NCI-H146 treated with DMSO at 0.1 percent for 48 hours (cell line): ENCODE measurements around the gene FAM168A.

Experiments used
- DNase-seq: peaks from one replicate; lab custom pipeline; 2025; ENCODE audit not compliant: unreplicated experiment; lab: John Stamatoyannopoulos, UW

The FAM168A gene

GRCh38 chr11:73521621-73522020 lies 76.3 kb downstream of the FAM168A start:
- DNase-seq: peak; percentile 40

GRCh38 chr11:73520353-73521061 lies 77.4 kb downstream of the FAM168A start:
- peak; percentile 15 for DNase-seq

- DNase-seq: no peak
Measured at GRCh38 chr11:73519266-73519665, 78.6 kb downstream of the FAM168A start.

- DNase-seq: no peak
Measured at GRCh38 chr11:73518195-73518594, 79.7 kb downstream of the FAM168A start.

GRCh38 chr11:73516080-73516479 lies 81.8 kb downstream of the FAM168A start:
- no peak for DNase-seq

GRCh38 chr11:73513707-73514106 lies 84.2 kb downstream of the FAM168A start:
- DNase-seq: no peak

GRCh38 chr11:73510877-73511276 lies 87.0 kb downstream of the FAM168A start:
- no peak for DNase-seq

GRCh38 chr11:73510106-73510505 lies 87.8 kb downstream of the FAM168A start:
- no peak for DNase-seq

GRCh38 chr11:73509188-73509587 lies 88.7 kb downstream of the FAM168A start:
- no peak for DNase-seq

GRCh38 chr11:73508243-73509176 lies 89.4 kb downstream of the FAM168A start:
- DNase-seq: no peak

GRCh38 chr11:73507086-73507485 lies 90.8 kb downstream of the FAM168A start:
- DNase-seq: no peak

- no peak for DNase-seq
Measured at GRCh38 chr11:73506038-73506437, 91.9 kb downstream of the FAM168A start.

- no peak for DNase-seq
Measured at GRCh38 chr11:73498343-73498742, 99.6 kb downstream of the FAM168A start.

- no peak for DNase-seq
Measured at GRCh38 chr11:73496134-73496533, 101.8 kb downstream of the FAM168A start.

- DNase-seq: no peak
Measured at GRCh38 chr11:73495731-73496130, 102.2 kb downstream of the FAM168A start.

- no peak for DNase-seq
Measured at GRCh38 chr11:73493956-73494598, 103.8 kb downstream of the FAM168A start.

GRCh38 chr11:73481626-73482025 lies 116.3 kb downstream of the FAM168A start:
- no peak for DNase-seq

GRCh38 chr11:73480677-73481076 lies 117.2 kb downstream of the FAM168A start:
- DNase-seq: no peak

GRCh38 chr11:73478737-73479347 lies 119.1 kb downstream of the FAM168A start:
- DNase-seq: peak; percentile 17

- no peak for DNase-seq
Measured at GRCh38 chr11:73477518-73477917, 120.4 kb downstream of the FAM168A start.

GRCh38 chr11:73475549-73476095 lies 122.3 kb downstream of the FAM168A start:
- no peak for DNase-seq
